Right atrium auricular region (tissue), 2 donors: ENCODE results near the gene OR2H2. TPM values are rescaled to one million over a fixed set of nuclear protein-coding genes. Genes with fewer than 3 reads are reported as not detected.

Experiments used
- DNase-seq: peaks from one replicate; pipeline ENCODE4 v3.0.0-alpha.2; 2019; ENCODE audit warnings: low spot score
- H3K27ac ChIP-seq, 2 donors: fragments of 200-600 bp; sonication (generic); 1 replicate in 1 of 2; 2 replicates in 1 of 2; pipeline ENCODE4 v1.5.1; 2016 to 2019
- H3K27me3 ChIP-seq, 2 donors: fragments of 200-600 bp; sonication (generic); one replicate each; pipeline versions ENCODE4 v1.5.1 to v1.6.0; 2017 to 2019
- H3K36me3 ChIP-seq: fragments of 200-600 bp; sonication (generic); one replicate; pipeline ENCODE4 v1.5.1; 2016
- H3K4me1 ChIP-seq, 2 donors: fragments of 200-600 bp; sonication (generic); one replicate each; pipeline versions ENCODE4 v1.5.1 to v1.6.0; 2017 to 2019
- H3K4me3 ChIP-seq, 2 donors: fragments of 200-600 bp; sonication (generic); 1 replicate in 1 of 2; 2 replicates in 1 of 2; pipeline ENCODE4 v1.5.1; 2017 to 2019; ENCODE audit warnings: mild to moderate bottlenecking in 1 of 2, moderate library complexity in 1 of 2
- H3K9me3 ChIP-seq, 2 donors: fragments of 200-600 bp; sonication (generic); one replicate each; pipeline ENCODE4 v1.5.1; 2019
- total RNA-seq, 2 donors: library from RNA; depleted of rRNA; stranded (reverse); fragments of >200 nt; gene quantifications; one replicate each; pipeline ENCODE4 v1.1.0, GENCODE V29; 2016
- TF ChIP-seq, protein P1 (sequence below), 2 donors: fragments of 200-600 bp; sonication (generic); IDR thresholded peaks; one replicate each; pipeline ENCODE4 v1.5.1; 2019; ENCODE audit warnings: antibody characterized with exemption in 2 of 2

OR2H2 gene
- total RNA-seq, 2 donors from 2014 or later: not detected

DNA sequence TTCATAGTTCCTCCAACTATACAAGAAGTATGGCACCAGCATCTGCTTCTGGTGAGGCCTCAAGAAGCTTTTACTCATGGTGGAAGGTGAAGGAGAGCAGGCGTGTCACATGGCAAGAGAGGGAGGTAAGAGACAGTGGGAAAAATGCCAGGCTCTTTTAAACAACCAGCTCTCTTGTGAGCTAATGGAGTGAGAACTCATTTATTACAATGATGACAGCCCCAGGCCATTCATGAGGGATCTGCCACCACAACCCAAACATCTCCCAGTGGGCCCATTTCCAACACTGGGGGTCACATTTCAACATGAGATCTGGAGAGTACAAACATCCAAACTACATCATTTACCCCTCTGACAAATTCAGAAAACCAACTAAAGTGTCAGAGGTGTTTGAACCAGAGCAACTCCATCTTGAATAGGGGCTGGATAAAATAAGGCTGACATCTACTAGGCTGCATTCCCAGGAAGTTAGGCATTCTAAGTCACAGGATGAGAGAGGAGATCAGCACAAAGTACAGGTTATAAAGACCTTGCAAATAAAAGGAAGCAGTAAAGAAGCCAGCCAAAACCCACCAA lies 23.2 kb upstream of the OR2H2 start:
- H3K9me3 ChIP-seq: no peaks in the 10 kb centered on the region
- no peak overlapping the region for H3K4me3 ChIP-seq
- no peaks in the 10 kb centered on the region for H3K4me1 ChIP-seq
- DNase-seq: no peak
- H3K36me3 ChIP-seq: no peaks in the 10 kb centered on the region
- no peak overlapping the region for H3K27ac ChIP-seq
- H3K27me3 ChIP-seq: no peaks in the 10 kb centered on the region
- TF ChIP-seq, protein P1, sequence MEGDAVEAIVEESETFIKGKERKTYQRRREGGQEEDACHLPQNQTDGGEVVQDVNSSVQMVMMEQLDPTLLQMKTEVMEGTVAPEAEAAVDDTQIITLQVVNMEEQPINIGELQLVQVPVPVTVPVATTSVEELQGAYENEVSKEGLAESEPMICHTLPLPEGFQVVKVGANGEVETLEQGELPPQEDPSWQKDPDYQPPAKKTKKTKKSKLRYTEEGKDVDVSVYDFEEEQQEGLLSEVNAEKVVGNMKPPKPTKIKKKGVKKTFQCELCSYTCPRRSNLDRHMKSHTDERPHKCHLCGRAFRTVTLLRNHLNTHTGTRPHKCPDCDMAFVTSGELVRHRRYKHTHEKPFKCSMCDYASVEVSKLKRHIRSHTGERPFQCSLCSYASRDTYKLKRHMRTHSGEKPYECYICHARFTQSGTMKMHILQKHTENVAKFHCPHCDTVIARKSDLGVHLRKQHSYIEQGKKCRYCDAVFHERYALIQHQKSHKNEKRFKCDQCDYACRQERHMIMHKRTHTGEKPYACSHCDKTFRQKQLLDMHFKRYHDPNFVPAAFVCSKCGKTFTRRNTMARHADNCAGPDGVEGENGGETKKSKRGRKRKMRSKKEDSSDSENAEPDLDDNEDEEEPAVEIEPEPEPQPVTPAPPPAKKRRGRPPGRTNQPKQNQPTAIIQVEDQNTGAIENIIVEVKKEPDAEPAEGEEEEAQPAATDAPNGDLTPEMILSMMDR (IDR thresholded peaks at IDR 0.05): no peak

DNA sequence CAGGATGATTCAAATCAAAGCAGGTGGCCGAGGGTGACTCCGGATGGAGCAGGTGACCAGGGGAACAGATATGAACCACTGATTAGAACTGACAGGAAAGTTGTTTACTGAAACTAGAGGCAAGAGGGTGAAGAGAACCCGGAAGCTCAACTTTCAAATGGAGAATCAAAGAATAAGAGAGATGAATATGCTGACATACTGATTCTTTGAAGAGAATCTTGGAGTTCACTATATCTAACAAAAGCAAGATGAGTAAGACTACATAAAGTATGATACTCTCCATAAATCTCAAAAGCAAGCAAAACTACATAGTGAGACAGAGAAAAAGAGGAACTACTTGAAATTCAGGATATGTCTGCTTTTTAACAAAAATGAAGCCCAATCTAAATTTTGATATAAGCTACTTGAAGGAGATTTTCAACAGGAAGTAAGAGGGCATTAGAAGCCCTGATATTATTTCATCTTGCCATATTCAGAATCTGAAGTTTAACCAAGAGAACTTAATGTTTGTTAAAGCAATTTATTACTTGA lies 21.4 kb upstream of the OR2H2 start:
- TF ChIP-seq, protein P1 (IDR thresholded peaks at IDR 0.05): no peak
- Histone ChIP-seq H3K27me3 (no peaks in the 10 kb centered on the region), H3K27ac (no peak overlapping the region), H3K4me3 (no peak overlapping the region), H3K36me3 (no peaks in the 10 kb centered on the region), H3K9me3 (no peaks in the 10 kb centered on the region), H3K4me1 (no peaks in the 10 kb centered on the region)
- no peak for DNase-seq

DNA sequence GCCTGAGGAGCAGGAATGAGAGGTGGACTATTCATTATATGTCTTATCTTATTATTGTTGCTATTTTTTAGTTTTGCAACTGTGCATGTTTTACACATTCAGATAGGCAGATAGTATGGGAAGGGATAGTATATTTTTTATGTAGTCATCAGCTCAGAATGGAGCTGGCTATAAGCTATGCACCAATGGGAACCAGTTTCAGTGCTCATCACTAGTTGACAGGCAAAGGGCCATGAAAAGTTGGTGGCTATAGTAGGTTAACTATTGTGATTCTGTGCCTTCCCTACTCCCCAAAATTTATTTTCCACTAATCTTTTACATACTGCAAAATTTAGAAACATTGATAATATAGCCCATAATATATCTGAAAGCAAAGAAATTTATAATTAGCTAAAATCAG lies 20.0 kb upstream of the OR2H2 start:
- no peak overlapping the region for H3K4me3 ChIP-seq
- H3K36me3 ChIP-seq: no peaks in the 10 kb centered on the region
- H3K9me3 ChIP-seq: no peaks in the 10 kb centered on the region
- no peak overlapping the region for H3K27ac ChIP-seq
- H3K4me1 ChIP-seq: no peaks in the 10 kb centered on the region
- TF ChIP-seq, protein P1 (IDR thresholded peaks at IDR 0.05): no peak
- DNase-seq: no peak
- no peaks in the 10 kb centered on the region for H3K27me3 ChIP-seq

DNA sequence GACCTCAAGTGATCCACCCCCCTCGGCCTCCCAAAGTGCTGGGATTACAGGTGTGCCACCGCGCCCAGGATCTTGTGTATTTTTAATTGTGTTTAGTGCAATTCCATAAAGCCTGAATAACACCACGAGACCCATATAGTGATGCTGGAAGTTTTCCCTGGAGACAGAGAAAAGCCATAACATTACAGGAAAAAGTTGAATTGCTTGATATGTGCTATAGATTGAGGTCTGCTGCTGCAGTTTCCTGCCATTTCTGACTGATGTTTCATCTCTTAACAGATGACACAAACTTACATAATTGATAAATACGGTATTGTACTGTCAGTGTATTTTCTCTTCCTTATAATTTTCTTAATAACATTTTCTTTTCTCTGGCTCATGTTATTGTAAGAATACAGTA lies 18.1 kb upstream of the OR2H2 start:
- no peaks in the 10 kb centered on the region for H3K27me3 ChIP-seq
- H3K4me3 ChIP-seq: no peak overlapping the region
- DNase-seq: no peak
- H3K36me3 ChIP-seq: no peaks in the 10 kb centered on the region
- no peaks in the 10 kb centered on the region for H3K9me3 ChIP-seq
- H3K4me1 ChIP-seq: no peaks in the 10 kb centered on the region
- H3K27ac ChIP-seq: no peak overlapping the region
- TF ChIP-seq, protein P1 (IDR thresholded peaks at IDR 0.05): no peak

DNA sequence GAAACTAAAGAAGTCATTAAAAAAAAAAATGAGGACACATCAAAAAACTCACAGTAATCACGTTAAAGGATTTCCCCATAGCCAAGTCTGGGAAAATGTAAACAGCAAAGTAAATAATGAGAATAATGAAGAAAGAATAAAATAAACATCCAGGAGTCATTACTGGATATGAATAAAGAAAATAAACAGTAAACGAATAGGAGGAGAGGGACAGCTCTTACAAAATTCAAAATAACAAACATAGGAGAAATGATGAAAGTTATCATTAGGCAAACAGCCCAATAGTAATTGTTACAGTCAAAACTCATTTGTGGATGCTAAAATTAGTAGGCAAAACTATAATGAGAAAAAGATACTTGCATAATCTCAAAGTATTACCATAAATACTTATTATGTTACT lies 17.4 kb upstream of the OR2H2 start:
- H3K27ac ChIP-seq: no peak overlapping the region
- H3K27me3 ChIP-seq: no peaks in the 10 kb centered on the region
- H3K36me3 ChIP-seq: no peaks in the 10 kb centered on the region
- H3K4me1 ChIP-seq: no peaks in the 10 kb centered on the region
- H3K9me3 ChIP-seq: no peaks in the 10 kb centered on the region
- TF ChIP-seq, protein P1 (IDR thresholded peaks at IDR 0.05): no peak
- no peak for DNase-seq
- H3K4me3 ChIP-seq: no peak overlapping the region

DNA sequence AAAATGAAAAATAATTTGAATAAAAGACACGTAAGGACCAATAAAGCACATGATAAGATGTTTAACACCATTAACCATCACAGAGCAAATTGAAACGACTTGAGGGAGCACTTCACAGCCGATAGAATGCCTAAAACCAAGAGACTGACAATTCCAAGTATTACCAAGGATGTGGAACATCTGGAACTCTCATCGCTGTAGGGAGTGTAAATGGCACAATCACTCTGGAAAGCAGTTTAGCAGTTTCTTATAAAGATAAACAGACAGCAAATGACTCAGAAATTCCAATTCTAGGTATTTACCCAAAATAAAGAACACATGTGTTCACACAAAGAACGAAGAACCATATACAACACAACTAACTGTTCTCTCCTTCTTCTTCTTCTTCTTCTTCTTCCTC lies 16.9 kb upstream of the OR2H2 start:
- DNase-seq: no peak
- no peak overlapping the region for H3K27ac ChIP-seq
- H3K36me3 ChIP-seq: no peaks in the 10 kb centered on the region
- H3K27me3 ChIP-seq: no peaks in the 10 kb centered on the region
- no peak overlapping the region for H3K4me3 ChIP-seq
- TF ChIP-seq, protein P1 (IDR thresholded peaks at IDR 0.05): no peak
- no peaks in the 10 kb centered on the region for H3K4me1 ChIP-seq
- no peaks in the 10 kb centered on the region for H3K9me3 ChIP-seq
